HG03571 (cell line): ENCODE results near the gene ZFPM1.

Experiments
- ATAC-seq: cut with Tn5 transposase; IDR thresholded peaks from one replicate; pipeline ENCODE4 v1.9.1; 2021; ENCODE audit not compliant: unreplicated experiment

ZFPM1 gene

GRCh38 chr16:88497561-88498462 is 44.7 kb downstream of the ZFPM1 start:
- no peak for ATAC-seq

- no peak for ATAC-seq
Measured at GRCh38 chr16:88498576-88499208, 45.6 kb downstream of the ZFPM1 start.

DNA sequence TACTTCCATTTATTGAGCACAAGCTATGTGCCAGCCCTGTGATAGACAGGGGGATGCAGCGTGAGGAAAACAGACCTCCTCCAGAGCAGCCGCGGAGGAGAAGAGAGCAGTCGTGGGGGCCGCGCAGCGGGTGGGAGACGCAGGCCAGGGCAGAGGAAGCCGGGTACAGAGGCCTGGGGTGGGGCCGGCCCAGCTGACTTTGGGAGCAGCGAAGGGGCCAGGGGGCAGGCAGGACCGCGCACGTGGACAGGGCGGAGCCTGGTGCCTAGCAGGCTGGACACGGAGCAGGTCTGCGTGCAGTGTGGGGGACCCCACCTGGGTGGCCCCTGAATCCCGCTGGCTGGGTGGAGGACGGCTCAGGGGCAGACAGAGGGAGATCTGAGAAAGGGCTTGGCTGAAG is 46.2 kb downstream of the ZFPM1 start:
- no peak for ATAC-seq

DNA sequence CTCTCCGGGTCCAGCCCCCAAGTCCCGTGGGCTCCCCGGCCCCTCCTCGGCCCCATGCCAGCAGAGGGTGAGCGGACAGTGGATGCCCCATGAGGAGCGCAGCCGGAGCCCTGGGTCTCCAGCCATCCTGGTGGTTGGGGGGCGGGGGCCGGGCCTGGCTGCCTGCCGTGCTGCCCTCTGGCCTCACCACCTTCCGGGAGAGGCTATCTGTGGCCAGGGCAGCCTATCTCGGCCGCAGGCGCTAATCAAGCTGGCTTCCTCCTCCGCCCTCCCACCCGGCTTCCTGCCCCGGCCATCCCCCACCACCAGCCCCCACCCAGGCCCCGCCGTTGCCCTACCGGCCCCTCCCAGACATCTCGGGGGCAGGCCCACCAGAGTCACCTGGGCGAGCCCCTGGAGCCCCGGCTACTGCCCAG is 46.8 kb downstream of the ZFPM1 start:
- no peak for ATAC-seq

DNA sequence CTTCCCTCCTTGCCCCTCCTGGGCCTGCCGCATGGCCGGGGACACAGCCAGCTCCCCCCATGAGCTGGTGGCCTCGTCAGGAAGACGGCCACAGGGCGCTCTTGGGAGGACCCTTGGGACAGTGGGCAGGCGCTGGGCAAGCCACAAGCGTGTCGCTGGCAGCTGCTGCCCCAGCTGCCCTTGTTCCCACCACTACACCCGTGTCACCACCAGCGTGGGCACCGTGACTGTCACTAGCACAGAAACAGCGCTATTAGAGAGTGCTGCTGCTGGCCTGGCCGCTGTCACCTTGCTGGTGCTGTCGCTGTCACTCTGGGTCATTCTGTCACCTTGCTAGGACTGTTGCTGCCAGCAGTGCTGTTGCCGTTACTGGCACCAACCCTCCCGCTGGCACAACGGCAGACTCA is 47.2 kb downstream of the ZFPM1 start:
- ATAC-seq: no peak

DNA sequence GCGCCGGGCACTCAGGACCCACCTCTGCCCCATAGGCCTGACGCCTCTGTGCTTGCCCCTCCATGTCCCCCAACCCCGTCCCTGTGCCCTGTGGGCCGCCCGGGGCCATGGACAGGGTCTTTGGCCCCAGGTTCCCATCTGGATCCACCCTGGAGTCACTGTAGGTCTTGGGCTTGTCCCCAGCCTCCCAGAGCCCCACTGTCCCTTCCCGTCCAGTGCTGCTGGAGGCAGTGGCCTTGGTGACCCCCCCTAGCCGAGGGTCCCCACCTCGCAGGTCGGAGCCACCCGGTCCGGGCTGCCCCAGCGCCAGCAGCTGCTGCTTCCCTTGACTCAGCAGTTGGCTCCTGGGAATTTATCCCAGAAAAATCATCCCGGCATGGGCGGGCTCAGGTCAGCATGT is 49.3 kb downstream of the ZFPM1 start:
- ATAC-seq: no peak

DNA sequence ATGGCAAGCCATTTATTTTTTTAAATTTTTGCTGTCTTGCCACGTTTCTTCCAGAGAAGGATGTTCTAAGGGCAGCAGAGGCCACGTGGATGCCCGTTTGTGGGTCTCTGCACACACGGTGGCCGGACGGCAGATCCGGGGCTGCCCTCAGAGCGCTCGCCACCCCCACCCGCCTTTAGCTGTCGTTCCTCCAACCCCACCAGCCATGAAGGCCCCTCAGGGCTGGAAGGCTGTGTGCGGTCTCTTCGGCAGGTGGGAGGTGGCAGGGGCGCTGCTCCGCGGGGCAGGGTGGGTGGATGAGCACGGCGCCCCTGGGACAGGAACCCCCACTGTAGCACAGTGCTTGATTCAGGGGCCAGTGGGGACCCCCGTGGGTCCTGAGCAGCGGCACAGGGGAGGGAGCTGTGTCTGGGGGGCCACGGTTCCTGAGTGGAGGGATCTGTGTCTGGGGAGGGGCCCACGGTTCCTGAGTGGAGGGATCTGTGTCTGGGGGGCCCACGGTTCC is 49.7 kb downstream of the ZFPM1 start:
- ATAC-seq: no peak

DNA sequence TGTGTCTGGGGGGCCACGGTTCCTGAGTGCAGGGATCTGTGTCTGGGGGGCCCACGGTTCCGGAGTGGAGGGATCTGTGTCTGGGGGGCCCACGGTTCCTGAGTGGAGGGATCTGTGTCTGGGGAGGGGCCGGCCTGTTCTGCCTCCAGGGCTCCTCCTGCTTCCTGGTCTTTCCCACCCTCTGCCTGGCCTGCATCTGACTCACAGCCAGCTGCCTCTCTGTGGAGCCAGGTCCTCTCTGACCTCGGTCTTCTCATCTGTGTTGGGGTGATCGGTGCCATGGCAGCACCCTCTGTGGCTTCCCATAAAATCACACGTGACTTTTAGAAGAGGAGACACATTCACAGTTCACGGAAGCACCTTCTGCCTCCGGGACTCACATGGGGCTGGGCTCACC is 50.3 kb downstream of the ZFPM1 start:
- no peak for ATAC-seq

DNA sequence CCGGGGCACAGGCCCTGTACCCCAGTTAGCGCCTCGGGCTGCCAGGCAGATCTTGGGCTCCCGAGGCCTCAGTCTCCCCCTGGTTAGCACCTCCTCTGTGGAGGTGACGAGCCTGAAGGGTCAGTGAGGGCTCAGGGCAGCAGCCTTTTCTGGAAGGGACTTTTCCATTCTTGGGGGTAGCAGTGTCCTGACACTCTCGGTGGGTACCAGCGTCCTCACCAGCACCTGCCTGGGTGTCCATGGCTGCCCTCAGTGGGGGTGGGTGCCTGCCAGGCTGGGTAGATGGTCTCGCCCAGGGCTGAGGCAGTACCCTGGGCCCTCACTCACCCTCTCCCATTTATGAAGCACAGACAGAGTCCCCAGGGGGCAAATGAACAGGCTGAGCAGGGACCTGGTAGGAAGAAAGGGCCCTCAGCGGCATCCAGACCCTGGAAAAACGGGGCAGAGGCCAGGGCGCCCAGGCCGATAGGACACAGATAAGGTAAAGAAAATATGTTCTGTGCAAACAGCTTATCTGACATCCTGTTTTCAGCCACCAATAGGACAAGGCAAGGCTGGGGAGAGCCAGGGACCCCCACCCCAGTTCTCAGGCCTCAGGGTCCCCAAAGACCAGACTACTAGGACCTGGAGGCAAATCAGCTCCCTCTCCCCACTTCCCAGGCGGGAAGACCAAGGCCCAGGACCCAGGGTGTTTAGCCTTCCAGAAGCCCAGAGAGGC is 50.9 kb downstream of the ZFPM1 start:
- ATAC-seq: no peak

- no peak for ATAC-seq
Measured at GRCh38 chr16:88504489-88505404, 51.7 kb downstream of the ZFPM1 start.

- no peak for ATAC-seq
Measured at GRCh38 chr16:88505405-88506082, 52.5 kb downstream of the ZFPM1 start.

DNA sequence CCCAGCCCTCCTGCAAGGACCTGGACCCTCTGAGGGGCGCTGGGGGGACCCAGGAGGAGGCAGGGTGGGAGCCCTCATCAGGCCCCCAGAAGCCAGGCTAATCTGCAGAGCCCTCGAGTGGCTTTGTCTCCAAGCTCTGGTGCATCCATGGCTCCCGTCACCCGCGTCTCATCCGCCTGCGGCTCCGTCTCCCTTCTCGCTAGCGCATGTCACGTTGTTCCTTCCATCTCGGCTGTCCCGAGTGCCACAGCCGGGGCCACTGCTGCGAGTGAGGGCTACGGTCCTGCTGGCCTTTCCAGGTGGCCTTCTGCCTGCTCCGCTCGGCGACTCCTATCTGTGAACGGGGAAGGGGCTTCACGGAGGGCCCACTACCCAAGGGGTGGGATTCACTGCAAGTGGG is 53.6 kb downstream of the ZFPM1 start:
- no peak for ATAC-seq

GRCh38 chr16:88507231-88507743 is 54.2 kb downstream of the ZFPM1 start:
- ATAC-seq: no peak

DNA sequence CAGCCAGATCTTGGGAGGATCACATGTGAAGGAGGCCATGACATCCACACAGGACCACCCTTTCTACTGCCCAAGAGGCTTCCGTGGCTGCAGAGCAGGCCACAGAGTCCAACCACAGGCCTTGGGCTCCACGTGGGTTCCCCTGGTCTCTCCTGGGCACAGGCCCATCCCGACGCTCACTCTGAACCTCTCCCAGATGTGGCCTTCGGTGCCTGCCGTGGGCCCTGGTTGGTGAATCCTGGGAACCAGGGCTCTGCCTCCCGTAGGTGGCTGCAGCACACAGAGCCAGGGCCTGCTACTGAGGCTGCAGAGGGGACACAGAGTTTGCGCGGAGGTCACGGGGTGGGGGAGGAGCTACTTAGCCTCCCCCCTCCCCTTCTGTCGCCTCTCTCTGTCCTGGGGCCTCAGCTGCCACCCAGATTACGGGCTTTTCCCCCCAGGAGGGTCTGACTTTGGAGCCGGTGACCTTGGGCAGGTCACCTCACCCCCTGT is 55.3 kb downstream of the ZFPM1 start:
- no peak for ATAC-seq

DNA sequence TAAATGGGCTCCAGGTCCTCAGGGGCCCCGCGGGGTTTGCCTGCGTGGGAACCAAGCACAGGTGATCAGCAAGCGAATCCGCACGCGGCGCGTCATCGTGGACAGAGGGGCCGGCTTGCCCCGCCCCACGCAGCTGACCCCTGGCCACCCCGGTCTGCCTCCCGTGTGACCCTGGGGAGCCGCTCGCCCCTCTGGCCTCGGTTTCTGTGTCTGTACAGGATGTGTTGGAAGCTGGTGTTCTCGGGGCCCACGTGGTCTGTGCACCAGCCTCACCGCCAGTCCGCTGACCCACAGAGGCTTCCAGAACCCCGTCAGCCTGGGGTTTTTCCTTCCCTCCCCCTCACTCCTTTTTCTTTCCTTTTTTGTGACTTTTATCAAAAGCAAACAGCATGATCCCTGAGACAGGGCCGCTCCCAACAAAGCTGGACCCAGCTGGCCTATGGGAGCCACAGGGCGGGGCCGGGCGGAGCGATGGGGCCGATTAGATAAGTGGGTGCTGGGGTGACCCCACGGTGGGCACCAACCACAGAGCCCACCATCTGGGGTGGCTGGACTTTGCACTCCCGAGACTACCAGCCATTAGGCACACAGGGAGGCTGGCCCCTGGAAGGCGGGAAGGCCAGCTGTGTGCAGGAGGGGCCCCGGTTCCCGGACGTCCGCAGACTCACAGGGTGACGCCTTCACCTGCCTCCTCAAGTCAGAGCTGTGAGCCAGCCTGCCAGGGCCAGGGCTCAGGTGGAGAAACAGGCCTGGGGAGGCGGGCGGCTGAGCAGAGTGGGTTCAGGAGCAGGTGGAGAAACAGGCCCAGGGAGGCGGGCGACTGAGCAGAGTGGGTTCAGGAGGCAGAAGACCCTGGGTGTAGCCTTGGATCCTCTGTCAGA is 56.0 kb downstream of the ZFPM1 start:
- no peak for ATAC-seq

GRCh38 chr16:88509749-88510069 is 56.6 kb downstream of the ZFPM1 start:
- ATAC-seq: no peak

GRCh38 chr16:88510091-88510994 is 57.3 kb downstream of the ZFPM1 start:
- ATAC-seq: no peak

DNA sequence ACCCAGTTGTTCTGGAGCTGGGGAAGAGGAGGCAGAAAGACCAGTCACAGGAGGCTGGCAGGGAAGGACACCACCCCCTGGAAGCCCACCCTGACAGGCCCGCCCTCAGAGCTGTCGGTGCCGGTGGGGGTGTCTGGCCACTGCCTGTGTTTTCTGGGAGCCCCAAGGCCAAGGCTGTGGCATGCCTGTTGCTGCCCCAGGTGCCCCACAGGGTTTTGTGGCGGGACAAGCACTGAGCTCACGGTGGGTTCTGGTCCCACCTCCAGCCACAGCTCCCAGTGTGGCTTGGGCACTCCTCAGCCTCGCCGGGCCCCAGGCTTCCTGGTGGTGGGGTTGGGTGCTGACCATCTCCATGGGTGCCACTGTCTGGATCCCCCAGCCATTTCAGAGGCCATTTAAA is 58.0 kb downstream of the ZFPM1 start:
- ATAC-seq: no peak
